K562 (cell line): Measurements from ENCODE around the gene NUAK1. TPM values are rescaled to one million over a fixed set of nuclear protein-coding genes. Genes with fewer than 3 reads are reported as not detected.

Experiments
- ATAC-seq: fragments of 200-7000 bp; cut with Tn5 transposase; 3 replicates; pipeline ENCODE4 v1.9.1; 2020; ENCODE audit warnings: moderate library complexity
- BruUV-seq: library from RNA; stranded (reverse); fragments of 400-500 nt; replicated peaks from 2 replicates; lab custom pipeline; 2021; lab: Mats Ljungman, UMichigan
- CTCF ChIA-PET: fragments of 300-600 bp; formaldehyde crosslinking; extraction: SDS; loops from one replicate; lab custom pipeline; 2021; ENCODE audit warnings: low intra/inter-chr PET ratio; lab: Yijun Ruan, JAX
- POLR2A ChIA-PET: fragments of 300-600, 350-650 bp; sonication (Branson Sonifier 250); formaldehyde crosslinking; extraction: SDS; loops from one replicate; lab custom pipeline; 2021; ENCODE audit warnings: antibody characterized with exemption, inconsistent platforms; lab: Yijun Ruan, JAX
- DNase-seq, 4 experiments: peaks; one replicate each; pipeline versions ENCODE4 v3.0.0 to v3.0.0-alpha.2; 2011 to 2018; ENCODE audit warnings: low spot score in 3 of 4, mixed read lengths in 3 of 4; ENCODE audit errors: extremely low read depth in 1 of 4
- FAIRE-seq: peaks from 2 replicates; lab custom pipeline; 2011; peaks lifted over from hg19 to GRCh38; lab: Jason Lieb, UNC
- H2AFZ ChIP-seq: 2 replicates; pipeline ENCODE4 v1.6.0; 2011; ENCODE audit warnings: low read depth, low read length, control low read depth, inconsistent platforms
- H3K27ac ChIP-seq: fragments of 200-600 bp; 3 replicates; pipeline ENCODE4 v1.8.0; 2011; ENCODE audit warnings: low read depth, mild to moderate bottlenecking, control low read depth, inconsistent platforms, low read length, moderate library complexity, mixed read lengths; ENCODE audit errors: extremely low read depth
- H3K27me3 ChIP-seq, 2 experiments: fragments of 300-600 bp in 1 of 2; 2 replicates in 1 of 2; 3 replicates in 1 of 2; pipeline versions ENCODE4 v1.6.0 to v1.8.0; 2011; ENCODE audit warnings: inconsistent platforms in 2 of 2, low read length in 2 of 2, mild to moderate bottlenecking in 1 of 2, mixed read lengths in 1 of 2, moderate library complexity in 1 of 2; ENCODE audit not compliant: control insufficient read depth in 2 of 2, insufficient read depth in 2 of 2
- H3K36me3 ChIP-seq: fragments of 300-600 bp; 3 replicates; pipeline ENCODE4 v1.8.0; 2011; ENCODE audit warnings: mild to moderate bottlenecking, low read length, inconsistent platforms; ENCODE audit not compliant: control insufficient read depth, insufficient read depth
- H3K4me1 ChIP-seq, 2 experiments: fragments of 200-600 bp in 1 of 2; replicated peaks in 1 of 2; 2 replicates in 1 of 2; 3 replicates in 1 of 2; pipeline versions ENCODE4 v1.5.1 to v1.8.0; 2011; ENCODE audit warnings: inconsistent platforms in 2 of 2, low read length in 2 of 2, mild to moderate bottlenecking in 1 of 2, mixed read lengths in 1 of 2, moderate library complexity in 1 of 2; ENCODE audit not compliant: control insufficient read depth in 2 of 2, insufficient read depth in 2 of 2
- H3K4me2 ChIP-seq: 2 replicates; pipeline ENCODE4 v1.6.1; 2011; ENCODE audit warnings: low read length, control low read depth, inconsistent platforms, mixed read lengths; ENCODE audit not compliant: insufficient read depth
- H3K4me3 ChIP-seq: fragments of 200-600 bp; sonication (generic), shearing (Covaris generic); 2 replicates; pipeline ENCODE4 v1.5.1; 2016; ENCODE audit warnings: control low read depth, inconsistent platforms
- H3K79me2 ChIP-seq: fragments of 200-600 bp; 3 replicates; pipeline ENCODE4 v1.8.0; 2011; ENCODE audit warnings: low read length, inconsistent platforms; ENCODE audit not compliant: control insufficient read depth, insufficient read depth
- H3K9ac ChIP-seq, 2 experiments: 2 replicates each; pipeline versions ENCODE4 v1.6.0 to v1.6.1; 2011; ENCODE audit warnings: low read depth in 2 of 2, low read length in 2 of 2, control low read depth in 1 of 2, inconsistent platforms in 1 of 2, mild to moderate bottlenecking in 1 of 2, mixed read lengths in 1 of 2; ENCODE audit not compliant: insufficient read depth in 1 of 2
- H3K9me1 ChIP-seq: one replicate; pipeline ENCODE4 v1.6.0; 2011; ENCODE audit warnings: inconsistent platforms, mild to moderate bottlenecking, low read length, moderate library complexity; ENCODE audit not compliant: control insufficient read depth, insufficient read depth
- H3K9me3 ChIP-seq: replicated peaks from 2 replicates; pipeline ENCODE4 v1.5.1; 2011; ENCODE audit warnings: low read depth, low read length, inconsistent platforms; ENCODE audit not compliant: control insufficient read depth, insufficient read depth
- H4K20me1 ChIP-seq: replicated peaks from 2 replicates; pipeline ENCODE4 v1.6.1; 2011; ENCODE audit warnings: low read length, inconsistent platforms, mixed read lengths; ENCODE audit not compliant: control insufficient read depth, insufficient read depth
- BHLHE40 ChIP-seq: IDR thresholded peaks from 2 replicates; pipeline ENCODE4 v1.6.1; 2011; ENCODE audit warnings: low read length, improper control_type of control experiment
- MCM3 ChIP-seq: fragments of 450-650 bp; IDR thresholded peaks from 2 replicates; pipeline ENCODE4 v1.6.1; 2016
- SMAD1 ChIP-seq: fragments of 150-350 bp; IDR thresholded peaks from 2 replicates; pipeline ENCODE4 v1.6.1; 2014; ENCODE audit warnings: low read length, low read depth; ENCODE audit not compliant: partially characterized antibody
- SMAD4 ChIP-seq: fragments of 250-450 bp; sonication (Bioruptor Pico); conservative IDR thresholded peaks from 2 replicates; pipeline ENCODE4 v1.8.0; 2021; ENCODE audit warnings: inconsistent platforms, mild to moderate bottlenecking, moderate library complexity
- SMARCA5 ChIP-seq: fragments of 450-650 bp; IDR thresholded peaks from 2 replicates; pipeline ENCODE4 v1.6.1; 2016
- STAG1 ChIP-seq: sonication (generic); formaldehyde crosslinking; IDR thresholded peaks from 2 replicates; pipeline ENCODE4 v1.5.0; 2020; ENCODE audit warnings: missing genetic modification reagents, borderline replicate concordance
- TBP ChIP-seq: optimal IDR thresholded peaks from 2 replicates; pipeline ENCODE3; 2011; ENCODE audit warnings: low read depth, low read length, improper control_type of control experiment
- TCFL5 ChIP-seq: fragments of 250-450 bp; sonication (Bioruptor Pico); conservative IDR thresholded peaks from 2 replicates; pipeline ENCODE4 v1.6.1; 2021; ENCODE audit warnings: mild to moderate bottlenecking, moderate library complexity, matching md5 sums
- ZNF124 ChIP-seq: sonication (generic); formaldehyde crosslinking; IDR thresholded peaks from 2 replicates; pipeline ENCODE4 v1.8.1; 2022; ENCODE audit warnings: missing genetic modification reagents
- ZNF217 ChIP-seq: sonication (generic); formaldehyde crosslinking; IDR thresholded peaks from 2 replicates; pipeline ENCODE4 v1.8.0; 2022; ENCODE audit warnings: mild to moderate bottlenecking, missing genetic modification reagents
- ZNF589 ChIP-seq: fragments of 200-800 bp; sonication (Bioruptor generic); IDR thresholded peaks from 2 replicates; pipeline ENCODE4 v1.6.1; 2016; ENCODE audit warnings: low read depth, missing genetic modification characterization, missing compliant biosample characterization
- ZNF695 ChIP-seq: fragments of 450-650 bp; formaldehyde crosslinking; IDR thresholded peaks from 2 replicates; pipeline ENCODE4 v1.4.0; 2020; ENCODE audit warnings: mild to moderate bottlenecking, moderate library complexity
- ZNF717 ChIP-seq: fragments of 250-450 bp; sonication (Bioruptor Pico); IDR thresholded peaks from 2 replicates; pipeline ENCODE4 v1.5.0; 2021
- WGBS: fragments of 100-300 bp; shearing (Covaris generic); methylation state at CpG from one replicate; pipeline ENCODE4 v1.1.6; 2016; ENCODE audit warnings: low coverage, mixed read lengths; ENCODE audit not compliant: insufficient coverage; ENCODE audit errors: missing lambda C conversion rate; 5-methylcytosine and 5-hydroxymethylcytosine counted together
- in situ Hi-C: fragments of 300-500 bp; cut with MboI; formaldehyde crosslinking; loops from 4 replicates; pipeline ENCODE4 v1.15.0; 2018; ENCODE audit warnings: inconsistent platforms, mixed read lengths
- intact Hi-C: fragments of 100-400 bp; cut with micrococcal nuclease; formaldehyde crosslinking; loops from 2 replicates; pipeline ENCODE4 v1.14.2; 2022
- polyA plus RNA-seq, 8 experiments: library from polyadenylated mRNA; depleted of rRNA in 4 of 8; stranded (reverse) in 5 of 8; unstranded in 3 of 8; fragments of >200 nt; fragmentation: Nextera tagmentation in 2 of 8; fragmentation: Illumina TruSeq in 1 of 8; extraction: Ambion mirVana in 2 of 8; extraction: Trizol in 1 of 8; gene quantifications; 2 replicates each; pipeline versions ENCODE4 v1.2.1 to v1.2.3, GENCODE V29; 2011 to 2014; ENCODE audit warnings: inconsistent platforms in 1 of 8, missing spikeins in 1 of 8
- total RNA-seq, 7 experiments: library from RNA; depleted of rRNA in 6 of 7; stranded (reverse); fragments of >200 nt in 6 of 7; fragmentation: Illumina TruSeq in 2 of 7; extraction: Trizol in 2 of 7; gene quantifications; 2 replicates each; pipeline versions ENCODE4 v1.2.1 to v1.2.3, GENCODE V29; 2011 to 2021; ENCODE audit warnings: low replicate concordance in 1 of 7
- TF ChIP-seq, protein P1 (sequence below): fragments of 450-650 bp; formaldehyde crosslinking; IDR thresholded peaks from 2 replicates; pipeline ENCODE4 v1.4.0; 2020; ENCODE audit warnings: mild to moderate bottlenecking
- TF ChIP-seq, protein P2 (sequence below): fragments of 250-450 bp; sonication (Bioruptor Pico); IDR thresholded peaks from 2 replicates; pipeline ENCODE4 v1.5.0; 2020; ENCODE audit warnings: mild to moderate bottlenecking

The NUAK1 gene
- total and polyA plus RNA-seq, 9 of the 15 experiments (the other 6 are each of a cell fraction or from before 2014, with no cell fraction given) = 0.02 TPM; not detected in 8

DNA sequence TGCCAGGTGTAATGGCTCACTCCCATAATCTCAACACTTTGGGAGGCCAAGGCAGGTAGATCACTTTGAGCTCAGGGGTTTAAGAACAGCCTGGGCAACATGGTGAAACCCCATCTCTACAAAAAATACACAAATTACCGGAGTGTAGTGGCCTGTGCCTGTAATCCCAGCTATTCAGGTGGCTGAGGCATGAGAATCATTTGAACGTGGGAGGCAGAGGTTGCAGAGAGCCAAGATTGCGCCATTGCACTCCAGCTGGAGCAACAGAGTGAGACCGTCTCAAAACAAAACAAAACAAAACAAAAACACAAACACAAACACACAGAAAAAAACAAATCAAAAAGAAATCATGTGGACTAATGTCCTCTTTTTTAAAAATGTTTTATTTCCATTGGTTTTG is 104.4 kb downstream of the NUAK1 start:
- Histone ChIP-seq H2AFZ (no peak overlapping the region), H3K4me2 (no peak overlapping the region), H3K9me3 (no peaks in the 10 kb centered on the region), H4K20me1 (no peaks in the 10 kb centered on the region), H3K27me3 (peaks cover 0 to 7% of the 10 kb centered on the region in 2 experiments; a peak in 2 of 5 replicates), H3K9me1 (no peaks in the 10 kb centered on the region), H3K4me3 (no peak overlapping the region), H3K36me3 (no peaks in the 10 kb centered on the region), H3K27ac (no peak overlapping the region), H3K9ac (no peak overlapping the region)
- ChIA-PET CTCF (no interaction called here), POLR2A (no interaction called here)
- no TSS peak for BruUV-seq
- 5% methylated on average over 4 of the region's 4 CpGs for WGBS
- ATAC-seq (no peak), FAIRE-seq (no peak), DNase-seq (no peak)
- TF ChIP-seq ZNF217 (CRISPR knock-in tag) = no peak
- TF ChIP-seq, all 486 proteins: peak for 0
- intact Hi-C loops (no loop called here), in situ Hi-C loops (no loop called here)
- Histone ChIP-seq H3K4me1 (no peaks in the 10 kb centered on the region; a peak in 2 of 5 replicates), H3K79me2 (no peaks in the 10 kb centered on the region)

DNA sequence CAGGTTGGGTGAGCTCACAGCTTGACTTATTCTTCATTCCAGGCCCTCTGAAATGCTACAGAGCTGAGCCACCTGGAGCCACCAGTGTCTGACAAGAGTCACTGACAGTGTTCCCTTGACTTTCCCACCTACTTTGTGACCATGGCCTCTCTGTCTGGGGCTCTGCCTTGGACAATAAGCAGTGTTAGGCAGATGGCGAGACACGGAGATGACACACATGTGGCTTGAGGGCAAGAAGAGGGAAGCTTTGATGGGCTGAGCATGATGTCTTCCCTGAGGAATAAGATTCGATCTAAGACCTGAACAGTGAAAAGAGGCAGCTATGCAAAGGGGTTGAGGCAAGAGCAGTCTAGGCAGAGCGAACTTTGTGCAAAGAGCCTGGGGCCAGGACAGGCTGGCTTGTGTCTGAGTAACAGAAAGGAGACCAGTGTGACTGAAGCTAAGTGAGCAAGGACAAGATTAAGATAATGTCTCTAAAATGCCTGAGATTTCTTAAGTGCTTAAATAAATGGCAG is 105.5 kb downstream of the NUAK1 start:
- Histone ChIP-seq H3K27me3 (peaks cover 0 to 7% of the 10 kb centered on the region in 2 experiments; a peak in 2 of 5 replicates), H3K79me2 (no peaks in the 10 kb centered on the region), H2AFZ (no peak overlapping the region), H3K4me2 (no peak overlapping the region), H3K36me3 (no peaks in the 10 kb centered on the region), H3K9me3 (no peaks in the 10 kb centered on the region), H3K9me1 (no peaks in the 10 kb centered on the region), H3K4me1 (no peaks in the 10 kb centered on the region; a peak in 2 of 5 replicates), H3K27ac (no peak overlapping the region), H3K9ac (no peak overlapping the region), H3K4me3 (no peak overlapping the region), H4K20me1 (no peaks in the 10 kb centered on the region)
- ATAC-seq = no peak
- DNase-seq = no peak
- FAIRE-seq = no peak
- WGBS = 0% methylated on average over 4 of the region's 4 CpGs
- no TSS peak for BruUV-seq
- in situ Hi-C loops (no loop called here), intact Hi-C loops (no loop called here)
- POLR2A ChIA-PET = interaction anchor here (0.6 kb wide), 1 partner anchor 199 kb away, joined by 3 read pairs; no protein-coding TSS in a partner anchor
- CTCF ChIA-PET = no interaction called here
- no peak for TF ChIP-seq TBP
- TF ChIP-seq, protein P1, sequence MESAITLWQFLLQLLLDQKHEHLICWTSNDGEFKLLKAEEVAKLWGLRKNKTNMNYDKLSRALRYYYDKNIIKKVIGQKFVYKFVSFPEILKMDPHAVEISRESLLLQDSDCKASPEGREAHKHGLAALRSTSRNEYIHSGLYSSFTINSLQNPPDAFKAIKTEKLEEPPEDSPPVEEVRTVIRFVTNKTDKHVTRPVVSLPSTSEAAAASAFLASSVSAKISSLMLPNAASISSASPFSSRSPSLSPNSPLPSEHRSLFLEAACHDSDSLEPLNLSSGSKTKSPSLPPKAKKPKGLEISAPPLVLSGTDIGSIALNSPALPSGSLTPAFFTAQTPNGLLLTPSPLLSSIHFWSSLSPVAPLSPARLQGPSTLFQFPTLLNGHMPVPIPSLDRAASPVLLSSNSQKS (CRISPR knock-in tag) = no peak
- no peak for TF ChIP-seq BHLHE40
- TF ChIP-seq MCM3 = no peak
- TF ChIP-seq, protein P2, sequence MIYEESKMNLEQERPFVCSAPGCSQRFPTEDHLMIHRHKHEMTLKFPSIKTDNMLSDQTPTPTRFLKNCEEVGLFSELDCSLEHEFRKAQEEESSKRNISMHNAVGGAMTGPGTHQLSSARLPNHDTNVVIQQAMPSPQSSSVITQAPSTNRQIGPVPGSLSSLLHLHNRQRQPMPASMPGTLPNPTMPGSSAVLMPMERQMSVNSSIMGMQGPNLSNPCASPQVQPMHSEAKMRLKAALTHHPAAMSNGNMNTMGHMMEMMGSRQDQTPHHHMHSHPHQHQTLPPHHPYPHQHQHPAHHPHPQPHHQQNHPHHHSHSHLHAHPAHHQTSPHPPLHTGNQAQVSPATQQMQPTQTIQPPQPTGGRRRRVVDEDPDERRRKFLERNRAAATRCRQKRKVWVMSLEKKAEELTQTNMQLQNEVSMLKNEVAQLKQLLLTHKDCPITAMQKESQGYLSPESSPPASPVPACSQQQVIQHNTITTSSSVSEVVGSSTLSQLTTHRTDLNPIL (CRISPR knock-in tag) = no peak
- no peak for TF ChIP-seq ZNF124 (CRISPR knock-in tag)
- TF ChIP-seq ZNF589 (CRISPR knock-in tag) = no peak
- no peak for TF ChIP-seq STAG1 (CRISPR knock-in tag)
- no peak for TF ChIP-seq SMAD4
- TF ChIP-seq SMAD1 = no peak
- no peak for TF ChIP-seq ZNF695 (CRISPR knock-in tag)
- TF ChIP-seq TCFL5 = no peak
- no peak for TF ChIP-seq SMARCA5
- TF ChIP-seq ZNF717 (CRISPR knock-in tag) = no peak
